Measurements from ENCODE around the gene FBXL15. TPM values are rescaled to one million over a fixed set of nuclear protein-coding genes. Genes with fewer than 3 reads are reported as not detected.

FBXL15 gene
- total and polyA plus RNA-seq, 2 of the 13 experiments (the other 11 are each of a cell fraction or from before 2014, with no cell fraction given), result 4.3 to 8.3 TPM

- peak; percentile 34; the same call in 1 of the 2 replicates for TF ChIP-seq GABPA (IDR thresholded peaks at IDR 0.05; ENCODE audit: low read depth, low read length)
- peak; percentile 84 for TF ChIP-seq GABPA (CRISPR knock-in tag; IDR thresholded peaks at IDR 0.05; ENCODE audit: low read depth)
- TF ChIP-seq, protein P1, sequence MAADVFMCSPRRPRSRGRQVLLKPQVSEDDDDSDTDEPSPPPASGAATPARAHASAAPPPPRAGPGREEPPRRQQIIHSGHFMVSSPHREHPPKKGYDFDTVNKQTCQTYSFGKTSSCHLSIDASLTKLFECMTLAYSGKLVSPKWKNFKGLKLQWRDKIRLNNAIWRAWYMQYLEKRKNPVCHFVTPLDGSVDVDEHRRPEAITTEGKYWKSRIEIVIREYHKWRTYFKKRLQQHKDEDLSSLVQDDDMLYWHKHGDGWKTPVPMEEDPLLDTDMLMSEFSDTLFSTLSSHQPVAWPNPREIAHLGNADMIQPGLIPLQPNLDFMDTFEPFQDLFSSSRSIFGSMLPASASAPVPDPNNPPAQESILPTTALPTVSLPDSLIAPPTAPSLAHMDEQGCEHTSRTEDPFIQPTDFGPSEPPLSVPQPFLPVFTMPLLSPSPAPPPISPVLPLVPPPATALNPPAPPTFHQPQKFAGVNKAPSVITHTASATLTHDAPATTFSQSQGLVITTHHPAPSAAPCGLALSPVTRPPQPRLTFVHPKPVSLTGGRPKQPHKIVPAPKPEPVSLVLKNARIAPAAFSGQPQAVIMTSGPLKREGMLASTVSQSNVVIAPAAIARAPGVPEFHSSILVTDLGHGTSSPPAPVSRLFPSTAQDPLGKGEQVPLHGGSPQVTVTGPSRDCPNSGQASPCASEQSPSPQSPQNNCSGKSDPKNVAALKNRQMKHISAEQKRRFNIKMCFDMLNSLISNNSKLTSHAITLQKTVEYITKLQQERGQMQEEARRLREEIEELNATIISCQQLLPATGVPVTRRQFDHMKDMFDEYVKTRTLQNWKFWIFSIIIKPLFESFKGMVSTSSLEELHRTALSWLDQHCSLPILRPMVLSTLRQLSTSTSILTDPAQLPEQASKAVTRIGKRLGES (CRISPR knock-in tag; IDR thresholded peaks at IDR 0.05; ENCODE audit: borderline replicate concordance), result no peak
- TF ChIP-seq ZBTB25 (CRISPR knock-in tag; IDR thresholded peaks at IDR 0.05), result peak; percentile 60; the same call in 1 of the 2 replicates
- peak; percentile 36 for TF ChIP-seq ZNF781 (CRISPR knock-in tag; IDR thresholded peaks at IDR 0.05; ENCODE audit: borderline replicate concordance, not compliant biosample characterization)
- no peak for TF ChIP-seq TP53 (CRISPR knock-in tag; conservative IDR thresholded peaks at IDR 0.05)
- TF ChIP-seq, protein P2, sequence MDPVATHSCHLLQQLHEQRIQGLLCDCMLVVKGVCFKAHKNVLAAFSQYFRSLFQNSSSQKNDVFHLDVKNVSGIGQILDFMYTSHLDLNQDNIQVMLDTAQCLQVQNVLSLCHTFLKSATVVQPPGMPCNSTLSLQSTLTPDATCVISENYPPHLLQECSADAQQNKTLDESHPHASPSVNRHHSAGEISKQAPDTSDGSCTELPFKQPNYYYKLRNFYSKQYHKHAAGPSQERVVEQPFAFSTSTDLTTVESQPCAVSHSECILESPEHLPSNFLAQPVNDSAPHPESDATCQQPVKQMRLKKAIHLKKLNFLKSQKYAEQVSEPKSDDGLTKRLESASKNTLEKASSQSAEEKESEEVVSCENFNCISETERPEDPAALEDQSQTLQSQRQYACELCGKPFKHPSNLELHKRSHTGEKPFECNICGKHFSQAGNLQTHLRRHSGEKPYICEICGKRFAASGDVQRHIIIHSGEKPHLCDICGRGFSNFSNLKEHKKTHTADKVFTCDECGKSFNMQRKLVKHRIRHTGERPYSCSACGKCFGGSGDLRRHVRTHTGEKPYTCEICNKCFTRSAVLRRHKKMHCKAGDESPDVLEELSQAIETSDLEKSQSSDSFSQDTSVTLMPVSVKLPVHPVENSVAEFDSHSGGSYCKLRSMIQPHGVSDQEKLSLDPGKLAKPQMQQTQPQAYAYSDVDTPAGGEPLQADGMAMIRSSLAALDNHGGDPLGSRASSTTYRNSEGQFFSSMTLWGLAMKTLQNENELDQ (CRISPR knock-in tag; IDR thresholded peaks at IDR 0.05; ENCODE audit: borderline replicate concordance), result no peak
- TF ChIP-seq LBX2 (CRISPR knock-in tag; IDR thresholded peaks at IDR 0.05; ENCODE audit: borderline replicate concordance), result no peak; the same call in 1 of the 2 replicates
- no peak for TF ChIP-seq NKX3-1 (CRISPR knock-in tag; IDR thresholded peaks at IDR 0.05)
- TF ChIP-seq, protein P3, sequence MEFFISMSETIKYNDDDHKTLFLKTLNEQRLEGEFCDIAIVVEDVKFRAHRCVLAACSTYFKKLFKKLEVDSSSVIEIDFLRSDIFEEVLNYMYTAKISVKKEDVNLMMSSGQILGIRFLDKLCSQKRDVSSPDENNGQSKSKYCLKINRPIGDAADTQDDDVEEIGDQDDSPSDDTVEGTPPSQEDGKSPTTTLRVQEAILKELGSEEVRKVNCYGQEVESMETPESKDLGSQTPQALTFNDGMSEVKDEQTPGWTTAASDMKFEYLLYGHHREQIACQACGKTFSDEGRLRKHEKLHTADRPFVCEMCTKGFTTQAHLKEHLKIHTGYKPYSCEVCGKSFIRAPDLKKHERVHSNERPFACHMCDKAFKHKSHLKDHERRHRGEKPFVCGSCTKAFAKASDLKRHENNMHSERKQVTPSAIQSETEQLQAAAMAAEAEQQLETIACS (CRISPR knock-in tag; IDR thresholded peaks at IDR 0.05), result peak; percentile 75
- peak; percentile 85; the same call in 1 of the 2 replicates for TF ChIP-seq GLI4 (CRISPR knock-in tag; IDR thresholded peaks at IDR 0.05; ENCODE audit: borderline replicate concordance)
- TF ChIP-seq ZNF784 (CRISPR knock-in tag; IDR thresholded peaks at IDR 0.05; ENCODE audit: borderline replicate concordance), result peak; percentile 83; the same call in 1 of the 2 replicates
- TF ChIP-seq ATM (IDR thresholded peaks at IDR 0.05; ENCODE audit: borderline replicate concordance), result no peak
- TF ChIP-seq KDM3A (CRISPR knock-in tag; IDR thresholded peaks at IDR 0.05; ENCODE audit: low read depth), result peak; percentile 61; the same call in 1 of the 2 replicates
- no peak for TF ChIP-seq NFE2 (CRISPR knock-in tag; IDR thresholded peaks at IDR 0.05)
These were observed 11.7 kb downstream of the FBXL15 start, which contains the start of gene CUEDC2 (continued) for GRCh38 chr10:102432162-102432950.

Measured in HepG2 (cell line).